ENCODE results near the gene KLHL40. TPM values are rescaled to one million over a fixed set of nuclear protein-coding genes. Genes with fewer than 3 reads are reported as not detected.
"Not testable (repeated sequence)": the region's sequence is repeated elsewhere in the genome, so short reads cannot be mapped to it uniquely, and the experiment has no call there.

KLHL40 gene
- total and polyA plus RNA-seq, 7 experiments from 2014 or later, result not detected

DNA sequence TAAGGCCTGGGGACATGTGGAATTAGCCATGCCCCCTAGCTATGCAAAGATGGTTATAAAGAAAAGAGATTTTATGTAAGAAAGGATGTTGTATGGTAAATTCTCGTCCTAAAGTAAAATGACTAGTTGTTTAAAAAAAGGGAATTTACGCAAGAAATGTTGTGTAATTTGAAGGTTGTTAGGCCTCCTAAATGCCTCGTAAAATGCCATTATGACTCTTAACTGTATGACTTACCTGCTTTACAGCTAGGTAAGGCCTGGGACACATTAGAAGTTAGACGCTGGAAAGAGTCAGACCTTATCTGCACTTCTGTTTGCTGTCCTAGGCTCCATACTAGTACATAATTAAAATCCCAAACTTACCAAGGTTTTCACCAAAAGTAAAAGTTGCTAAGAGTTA is 34.8 kb downstream of the KLHL40 start:
- intact Hi-C loops (cut with micrococcal nuclease), result no loop called here
- H3K27me3 ChIP-seq (ENCODE audit: control insufficient read depth in 2 of 2, insufficient read depth in 2 of 2, low read length in 2 of 2), result no peaks in the 10 kb centered on the region
- ChIA-PET CTCF (no interaction called here), POLR2A (no interaction called here)
- no peaks in the 10 kb centered on the region for H3K36me3 ChIP-seq (ENCODE audit: control insufficient read depth in 2 of 3, insufficient read depth in 3 of 3, low read length in 3 of 3)
- H3K4me1 ChIP-seq (ENCODE audit: control insufficient read depth in 2 of 2, insufficient read depth in 2 of 2, low read length in 2 of 2), result no peaks in the 10 kb centered on the region
- no peak overlapping the region for H3K27ac Mint-ChIP-seq
- DNase-seq, result no peak
- H3K4me1 Mint-ChIP-seq, result peaks cover 0 to 2% (median 0%) of the 10 kb centered on the region in 7 donors
- peaks cover 0 to 3% (median 0%) of the 10 kb centered on the region in 5 donors for H3K36me3 Mint-ChIP-seq
- H3K27me3 Mint-ChIP-seq, result peaks cover 5 to 24% (median 11%) of the 10 kb centered on the region in 5 donors
- H3K9me3 Mint-ChIP-seq, result peaks cover 0 to 2% (median 0%) of the 10 kb centered on the region in 11 donors
- H3K27ac ChIP-seq (ENCODE audit: low read depth, low read length), result no peak overlapping the region
- no peak for ATAC-seq
- H3K9me3 ChIP-seq (ENCODE audit: control insufficient read depth in 2 of 3, low read length in 3 of 3), result no peaks in the 10 kb centered on the region
- H3K4me3 ChIP-seq (ENCODE audit: low read length), result no peak overlapping the region
- no peak overlapping the region for H3K4me3 Mint-ChIP-seq

DNA sequence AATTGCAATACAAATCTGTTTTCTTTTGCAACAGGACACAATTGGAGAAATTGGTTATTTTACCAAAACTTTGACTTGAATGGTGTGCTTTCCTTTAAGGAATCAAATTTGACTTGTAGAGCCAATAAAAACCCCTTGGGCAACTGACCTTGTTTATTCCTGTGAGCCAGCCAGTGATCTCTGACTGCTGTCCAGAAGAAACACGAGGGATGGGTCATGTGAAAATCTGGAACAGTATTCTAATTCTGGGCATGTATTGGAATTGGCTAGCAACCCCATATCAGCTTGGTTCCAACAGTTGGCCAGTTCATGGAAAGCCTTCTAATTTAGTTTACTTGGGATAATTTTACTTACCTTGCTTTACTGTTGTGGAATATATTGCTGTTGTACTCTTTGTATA is 36.4 kb downstream of the KLHL40 start:
- CTCF ChIA-PET, result no interaction called here

DNA sequence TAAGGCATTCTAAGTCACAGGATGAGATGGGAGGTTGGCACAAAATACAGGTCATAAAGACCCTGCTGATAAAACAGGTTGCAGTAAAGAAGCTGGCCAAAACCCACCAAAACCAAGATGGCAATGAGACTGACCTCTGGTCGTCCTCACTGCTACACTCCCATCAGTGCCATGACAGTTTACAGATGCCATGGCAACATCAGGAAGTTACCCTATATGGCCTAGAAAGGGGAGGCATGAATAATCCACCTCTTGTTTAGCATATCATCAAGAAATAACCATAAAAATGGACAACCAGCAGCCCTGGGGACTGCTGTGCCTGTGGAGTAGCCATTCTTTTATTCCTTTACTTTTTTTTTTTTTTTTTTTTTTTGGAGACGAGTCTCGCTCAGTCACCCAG is 37.1 kb downstream of the KLHL40 start:
- H3K4me1 Mint-ChIP-seq; ATAC-seq; CTCF ChIA-PET; H3K4me3 ChIP-seq (ENCODE audit: low read length); POLR2A ChIA-PET; H3K36me3 Mint-ChIP-seq; intact Hi-C loops (cut with micrococcal nuclease); H3K27ac Mint-ChIP-seq; H3K4me3 Mint-ChIP-seq; H3K27me3 ChIP-seq (ENCODE audit: control insufficient read depth in 2 of 2, insufficient read depth in 2 of 2, low read length in 2 of 2); H3K4me1 ChIP-seq (ENCODE audit: control insufficient read depth in 2 of 2, insufficient read depth in 2 of 2, low read length in 2 of 2); H3K36me3 ChIP-seq (ENCODE audit: control insufficient read depth in 2 of 3, insufficient read depth in 3 of 3, low read length in 3 of 3); H3K9me3 ChIP-seq (ENCODE audit: control insufficient read depth in 2 of 3, low read length in 3 of 3); H3K27ac ChIP-seq (ENCODE audit: low read depth, low read length); H3K9me3 Mint-ChIP-seq; DNase-seq: not testable (repeated sequence)
- peaks cover 9 to 31% (median 11%) of the 10 kb centered on the region in 5 donors for H3K27me3 Mint-ChIP-seq

More for the DNA sequence above, 36.4 kb downstream of the KLHL40 start:
- H3K27ac Mint-ChIP-seq, result no peak overlapping the region
- no peak overlapping the region for H3K27ac ChIP-seq (ENCODE audit: low read depth, low read length)
- no peaks in the 10 kb centered on the region for H3K36me3 ChIP-seq (ENCODE audit: control insufficient read depth in 2 of 3, insufficient read depth in 3 of 3, low read length in 3 of 3)
- H3K27me3 ChIP-seq (ENCODE audit: control insufficient read depth in 2 of 2, insufficient read depth in 2 of 2, low read length in 2 of 2), result no peaks in the 10 kb centered on the region
- no peaks in the 10 kb centered on the region for H3K4me1 ChIP-seq (ENCODE audit: control insufficient read depth in 2 of 2, insufficient read depth in 2 of 2, low read length in 2 of 2)
- POLR2A ChIA-PET, result no interaction called here
- H3K27me3 Mint-ChIP-seq, result peaks cover 9 to 28% (median 11%) of the 10 kb centered on the region in 5 donors
- no peak for ATAC-seq
- H3K4me1 Mint-ChIP-seq, result peaks cover 0 to 2% (median 0%) of the 10 kb centered on the region in 7 donors
- no peaks in the 10 kb centered on the region for H3K9me3 ChIP-seq (ENCODE audit: control insufficient read depth in 2 of 3, low read length in 3 of 3)
- no peak overlapping the region for H3K4me3 Mint-ChIP-seq
- peaks cover 0 to 2% (median 0%) of the 10 kb centered on the region in 11 donors for H3K9me3 Mint-ChIP-seq
- intact Hi-C loops (cut with micrococcal nuclease), result no loop called here
- H3K4me3 ChIP-seq (ENCODE audit: low read length), result no peak overlapping the region
- H3K36me3 Mint-ChIP-seq, result peaks cover 0 to 3% (median 0%) of the 10 kb centered on the region in 5 donors
- no peak for DNase-seq

DNA sequence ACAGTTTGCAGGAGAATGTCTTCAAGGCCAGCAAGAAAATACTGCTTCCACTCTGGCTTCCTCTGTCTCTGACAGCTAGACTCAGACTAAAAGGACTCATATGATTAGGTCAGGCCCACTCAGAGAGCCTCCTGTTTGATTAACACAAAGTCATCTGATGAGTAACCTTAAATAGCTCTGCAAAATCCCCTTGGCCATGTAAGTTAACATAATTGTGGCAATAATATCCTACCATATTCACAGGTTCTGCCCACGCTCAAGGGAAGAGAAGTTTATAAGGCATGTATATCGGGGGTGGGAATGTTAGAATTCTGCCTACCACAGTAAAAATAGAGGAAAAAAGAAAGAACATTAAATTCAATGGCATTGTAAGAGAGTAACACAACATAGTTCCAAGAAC is 37.9 kb downstream of the KLHL40 start:
- no peak overlapping the region for H3K4me3 ChIP-seq (ENCODE audit: low read length)
- ATAC-seq (no peak), DNase-seq (no peak)
- POLR2A ChIA-PET, result no interaction called here
- no peak overlapping the region for H3K27ac Mint-ChIP-seq
- CTCF ChIA-PET, result no interaction called here
- H3K36me3 ChIP-seq (ENCODE audit: control insufficient read depth in 2 of 3, insufficient read depth in 3 of 3, low read length in 3 of 3), result no peaks in the 10 kb centered on the region
- no peak overlapping the region for H3K4me3 Mint-ChIP-seq
- no peaks in the 10 kb centered on the region for H3K9me3 ChIP-seq (ENCODE audit: control insufficient read depth in 2 of 3, low read length in 3 of 3)
- no peak overlapping the region for H3K27ac ChIP-seq (ENCODE audit: low read depth, low read length)
- peaks cover 0 to 3% (median 0%) of the 10 kb centered on the region in 5 donors for H3K36me3 Mint-ChIP-seq
- H3K4me1 ChIP-seq (ENCODE audit: control insufficient read depth in 2 of 2, insufficient read depth in 2 of 2, low read length in 2 of 2), result no peaks in the 10 kb centered on the region
- H3K9me3 Mint-ChIP-seq, result peaks cover 0 to 2% (median 0%) of the 10 kb centered on the region in 11 donors
- intact Hi-C loops (cut with micrococcal nuclease), result no loop called here
- peaks cover 0 to 2% (median 0%) of the 10 kb centered on the region in 7 donors for H3K4me1 Mint-ChIP-seq
- no peaks in the 10 kb centered on the region for H3K27me3 ChIP-seq (ENCODE audit: control insufficient read depth in 2 of 2, insufficient read depth in 2 of 2, low read length in 2 of 2)
- H3K27me3 Mint-ChIP-seq, result peaks cover 9 to 34% (median 11%) of the 10 kb centered on the region in 5 donors

DNA sequence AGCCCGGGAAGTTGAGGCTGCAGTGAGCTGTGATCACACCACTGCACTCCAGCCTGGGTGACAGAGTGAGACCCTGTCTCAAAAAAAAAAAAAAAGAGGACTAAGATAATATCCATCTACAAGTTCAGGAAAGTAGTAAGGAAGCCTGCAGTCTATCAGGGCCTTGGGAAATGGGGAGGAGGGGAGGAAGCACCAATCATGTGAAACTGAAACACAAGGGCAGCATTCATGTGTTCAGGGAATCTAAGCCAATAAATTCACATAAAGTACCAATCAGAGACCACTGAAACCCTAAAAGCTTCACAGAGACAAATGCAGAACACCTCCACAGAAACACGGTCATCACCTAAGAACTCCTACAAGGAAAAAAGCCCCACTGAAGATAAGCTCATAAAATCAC is 40.1 kb downstream of the KLHL40 start:
- H3K4me3 Mint-ChIP-seq, result no peak overlapping the region
- no peaks in the 10 kb centered on the region for H3K4me1 ChIP-seq (ENCODE audit: control insufficient read depth in 2 of 2, insufficient read depth in 2 of 2, low read length in 2 of 2)
- peaks cover 0 to 3% (median 0%) of the 10 kb centered on the region in 5 donors for H3K36me3 Mint-ChIP-seq
- H3K4me1 Mint-ChIP-seq, result peaks cover 0 to under 1% (median 0%) of the 10 kb centered on the region in 7 donors
- ATAC-seq (no peak), DNase-seq (no peak)
- no peaks in the 10 kb centered on the region for H3K27me3 ChIP-seq (ENCODE audit: control insufficient read depth in 2 of 2, insufficient read depth in 2 of 2, low read length in 2 of 2)
- CTCF ChIA-PET, result no interaction called here
- no peak overlapping the region for H3K27ac ChIP-seq (ENCODE audit: low read depth, low read length)
- H3K4me3 ChIP-seq (ENCODE audit: low read length), result no peak overlapping the region
- POLR2A ChIA-PET, result interaction anchor here (0.6 to 0.7 kb wide), 2 partner anchors 102 to 275 kb away, joined by 3 to 4 read pairs; no protein-coding TSS in a partner anchor
- H3K27me3 Mint-ChIP-seq, result peaks cover 9 to 24% (median 11%) of the 10 kb centered on the region in 5 donors
- H3K27ac Mint-ChIP-seq, result no peak overlapping the region
- no peaks in the 10 kb centered on the region for H3K9me3 ChIP-seq (ENCODE audit: control insufficient read depth in 2 of 3, low read length in 3 of 3)
- H3K36me3 ChIP-seq (ENCODE audit: control insufficient read depth in 2 of 3, insufficient read depth in 3 of 3, low read length in 3 of 3), result no peaks in the 10 kb centered on the region
- H3K9me3 Mint-ChIP-seq, result peaks cover 0 to under 1% (median 0%) of the 10 kb centered on the region in 11 donors
- intact Hi-C loops (cut with micrococcal nuclease), result no loop called here

DNA sequence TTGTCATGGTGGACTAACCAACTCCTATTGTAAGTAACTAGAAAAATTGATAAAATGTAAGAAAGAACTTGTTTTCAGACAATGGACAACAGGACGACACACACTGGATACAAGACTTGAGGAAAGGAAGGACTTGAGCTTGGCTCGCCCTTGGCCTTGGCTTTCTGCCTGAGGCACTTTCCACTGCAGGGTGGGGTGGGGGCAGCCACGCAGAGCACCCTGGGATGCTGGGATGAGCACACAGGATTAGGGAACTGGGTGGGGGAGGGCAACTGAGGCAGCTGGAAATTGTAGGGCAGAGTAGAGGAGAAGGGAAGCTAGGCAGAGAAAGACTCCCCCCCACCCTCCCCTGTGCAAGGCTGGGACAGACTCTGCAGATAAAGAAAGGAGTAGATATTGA is 42.7 kb downstream of the KLHL40 start:
- ChIA-PET POLR2A (no interaction called here), CTCF (no interaction called here)
- Mint-ChIP-seq H3K4me1 (no peaks in the 10 kb centered on the region), H3K27me3 (peaks cover 7 to 19% (median 10%) of the 10 kb centered on the region in 5 donors), H3K27ac (no peak overlapping the region), H3K4me3 (no peak overlapping the region), H3K36me3 (peaks cover 0 to 3% (median 0%) of the 10 kb centered on the region in 5 donors), H3K9me3 (no peaks in the 10 kb centered on the region)
- Histone ChIP-seq H3K27me3 (ENCODE audit: control insufficient read depth in 2 of 2, insufficient read depth in 2 of 2, low read length in 2 of 2) (no peaks in the 10 kb centered on the region), H3K9me3 (ENCODE audit: control insufficient read depth in 2 of 3, low read length in 3 of 3) (no peaks in the 10 kb centered on the region), H3K4me3 (ENCODE audit: low read length) (no peak overlapping the region), H3K27ac (ENCODE audit: low read depth, low read length) (no peak overlapping the region), H3K36me3 (ENCODE audit: control insufficient read depth in 2 of 3, insufficient read depth in 3 of 3, low read length in 3 of 3) (no peaks in the 10 kb centered on the region), H3K4me1 (ENCODE audit: control insufficient read depth in 2 of 2, insufficient read depth in 2 of 2, low read length in 2 of 2) (no peaks in the 10 kb centered on the region)
- ATAC-seq, result no peak
- intact Hi-C loops (cut with micrococcal nuclease), result no loop called here
- no peak for DNase-seq

DNA sequence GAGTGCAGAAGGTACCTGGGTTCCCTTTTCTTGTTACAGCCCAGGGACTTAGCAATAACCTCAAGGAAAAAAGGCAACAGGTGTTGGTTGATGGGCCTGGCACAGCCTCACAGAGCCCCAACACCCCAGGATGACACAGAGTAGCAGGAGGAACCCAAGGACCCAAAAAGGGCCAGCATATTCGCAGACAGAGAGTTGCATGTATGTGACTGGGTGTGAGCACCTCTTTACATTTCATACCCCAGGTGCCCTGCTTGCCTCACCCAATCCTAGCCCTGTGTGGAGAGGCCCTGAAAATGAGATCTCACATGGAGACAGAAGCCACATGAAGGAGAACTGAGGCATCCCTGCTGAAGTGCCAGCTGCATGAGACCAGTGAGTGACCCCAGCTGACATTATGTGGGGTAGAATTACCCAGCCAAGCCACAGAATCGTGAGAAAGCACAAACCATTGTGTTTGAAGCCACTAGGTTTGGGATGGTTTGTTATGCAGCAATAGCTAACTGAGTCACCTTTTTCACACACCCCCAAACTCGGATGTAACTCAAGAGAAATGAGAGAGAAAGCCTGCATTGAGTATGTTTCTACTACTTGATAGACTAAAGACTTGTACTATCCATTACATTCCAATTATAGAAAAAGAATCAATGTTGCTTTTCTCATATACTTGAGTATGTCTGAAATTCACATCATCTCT is 43.5 kb downstream of the KLHL40 start:
- DNase-seq, result no peak
- H3K9me3 ChIP-seq (ENCODE audit: control insufficient read depth in 2 of 3, low read length in 3 of 3), result no peaks in the 10 kb centered on the region
- H3K4me3 Mint-ChIP-seq, result no peak overlapping the region
- no peaks in the 10 kb centered on the region for H3K36me3 ChIP-seq (ENCODE audit: control insufficient read depth in 2 of 3, insufficient read depth in 3 of 3, low read length in 3 of 3)
- intact Hi-C loops (cut with micrococcal nuclease), result no loop called here
- no peak overlapping the region for H3K27ac Mint-ChIP-seq
- no peaks in the 10 kb centered on the region for H3K4me1 ChIP-seq (ENCODE audit: control insufficient read depth in 2 of 2, insufficient read depth in 2 of 2, low read length in 2 of 2)
- no peak overlapping the region for H3K27ac ChIP-seq (ENCODE audit: low read depth, low read length)
- H3K9me3 Mint-ChIP-seq, result no peaks in the 10 kb centered on the region
- ATAC-seq, result no peak
- peaks cover 4 to 15% (median 6%) of the 10 kb centered on the region in 5 donors for H3K27me3 Mint-ChIP-seq
- H3K36me3 Mint-ChIP-seq, result no peaks in the 10 kb centered on the region
- H3K27me3 ChIP-seq (ENCODE audit: control insufficient read depth in 2 of 2, insufficient read depth in 2 of 2, low read length in 2 of 2), result no peaks in the 10 kb centered on the region
- H3K4me3 ChIP-seq (ENCODE audit: low read length), result no peak overlapping the region
- ChIA-PET POLR2A (no interaction called here), CTCF (no interaction called here)
- no peaks in the 10 kb centered on the region for H3K4me1 Mint-ChIP-seq

Data from naive thymus-derived CD4-positive, alpha-beta T cell (primary cell).